Astrocyte (in vitro differentiated cells and primary cell): ENCODE data around the gene CIPC.

Source experiments
- EZH2 ChIP-seq: IDR thresholded peaks from 2 replicates; pipeline ENCODE4 v1.6.1; 2012; ENCODE audit warnings: mild to moderate bottlenecking, low read length, inconsistent platforms; ENCODE audit not compliant: insufficient read depth
- TF ChIP-seq, protein P1 (sequence below): IDR thresholded peaks from 2 replicates; pipeline ENCODE4 v1.5.1; 2011; ENCODE audit warnings: low read depth, mild to moderate bottlenecking, inconsistent platforms, low read length, moderate library complexity; ENCODE audit not compliant: insufficient read depth

DNA sequence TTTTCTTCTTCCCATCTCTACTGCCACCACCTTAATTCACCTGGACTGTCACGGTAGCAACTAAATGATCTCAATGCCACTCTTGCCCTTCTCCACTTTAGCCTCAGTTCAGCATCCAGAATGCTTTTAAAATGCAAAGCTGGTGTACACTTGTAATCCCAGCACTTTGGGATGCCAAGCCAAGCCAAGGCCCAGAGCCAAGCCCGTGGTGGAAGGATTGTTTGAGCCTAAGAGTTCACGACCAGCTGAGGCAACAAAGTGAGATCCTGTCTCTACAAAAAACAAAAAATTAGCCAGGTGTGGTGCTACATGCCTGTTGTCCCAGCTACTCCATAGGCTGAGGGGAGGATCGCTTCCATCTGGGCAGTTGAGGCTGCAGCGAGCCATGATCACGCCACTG lies 5.9 kb downstream of the CIPC start:
- TF ChIP-seq, protein P1, sequence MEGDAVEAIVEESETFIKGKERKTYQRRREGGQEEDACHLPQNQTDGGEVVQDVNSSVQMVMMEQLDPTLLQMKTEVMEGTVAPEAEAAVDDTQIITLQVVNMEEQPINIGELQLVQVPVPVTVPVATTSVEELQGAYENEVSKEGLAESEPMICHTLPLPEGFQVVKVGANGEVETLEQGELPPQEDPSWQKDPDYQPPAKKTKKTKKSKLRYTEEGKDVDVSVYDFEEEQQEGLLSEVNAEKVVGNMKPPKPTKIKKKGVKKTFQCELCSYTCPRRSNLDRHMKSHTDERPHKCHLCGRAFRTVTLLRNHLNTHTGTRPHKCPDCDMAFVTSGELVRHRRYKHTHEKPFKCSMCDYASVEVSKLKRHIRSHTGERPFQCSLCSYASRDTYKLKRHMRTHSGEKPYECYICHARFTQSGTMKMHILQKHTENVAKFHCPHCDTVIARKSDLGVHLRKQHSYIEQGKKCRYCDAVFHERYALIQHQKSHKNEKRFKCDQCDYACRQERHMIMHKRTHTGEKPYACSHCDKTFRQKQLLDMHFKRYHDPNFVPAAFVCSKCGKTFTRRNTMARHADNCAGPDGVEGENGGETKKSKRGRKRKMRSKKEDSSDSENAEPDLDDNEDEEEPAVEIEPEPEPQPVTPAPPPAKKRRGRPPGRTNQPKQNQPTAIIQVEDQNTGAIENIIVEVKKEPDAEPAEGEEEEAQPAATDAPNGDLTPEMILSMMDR: no peak
- no peak for TF ChIP-seq EZH2
